GM23338 (cell line): ENCODE data around the gene RGL1. TPM values are rescaled to one million over a fixed set of nuclear protein-coding genes. Genes with fewer than 3 reads are reported as not detected.
"Not testable (repeated sequence)": the region's sequence is repeated elsewhere in the genome, so short reads cannot be mapped to it uniquely, and the experiment has no call there.

ENCODE experiments used
- ATAC-seq: fragments of 200-7000 bp; cut with Tn5 transposase; 3 replicates; pipeline ENCODE4 v1.9.1; 2020
- DNase-seq: peaks from one replicate; pipeline ENCODE4 v3.0.0-alpha.2; 2015; ENCODE audit warnings: low spot score
- H2AFZ ChIP-seq: fragments of 200-600 bp; sonication (generic); 2 replicates; pipeline ENCODE4 v1.8.0; 2016; ENCODE audit warnings: antibody characterized with exemption, mild to moderate bottlenecking, moderate library complexity
- H3F3A ChIP-seq: fragments of 200-600 bp; sonication (generic); replicated peaks from 2 replicates; pipeline ENCODE4 v1.8.0; 2017; ENCODE audit warnings: antibody characterized with exemption, mixed run types, low read depth
- H3K27ac ChIP-seq: fragments of 200-600 bp; sonication (generic); 2 replicates; pipeline ENCODE4 v1.6.1; 2016; ENCODE audit warnings: low read depth
- H3K27me3 ChIP-seq: fragments of 200-600 bp; sonication (generic); 2 replicates; pipeline ENCODE4 v1.8.0; 2016; ENCODE audit warnings: mild to moderate bottlenecking, mixed run types, moderate library complexity; ENCODE audit not compliant: insufficient read depth
- H3K36me3 ChIP-seq: fragments of 200-600 bp; sonication (generic); 2 replicates; pipeline ENCODE4 v1.8.0; 2016; ENCODE audit warnings: mild to moderate bottlenecking; ENCODE audit not compliant: insufficient read depth
- H3K4me1 ChIP-seq: fragments of 200-600 bp; sonication (generic); 2 replicates; pipeline ENCODE4 v1.8.0; 2016; ENCODE audit warnings: mild to moderate bottlenecking, moderate library complexity; ENCODE audit not compliant: insufficient read depth
- H3K4me2 ChIP-seq: fragments of 200-600 bp; sonication (generic); 2 replicates; pipeline ENCODE4 v1.7.1; 2017; ENCODE audit warnings: mixed run types
- H3K4me3 ChIP-seq: fragments of 200-600 bp; sonication (generic); 2 replicates; pipeline ENCODE4 v1.6.1; 2016; ENCODE audit warnings: mixed run types
- H3K79me2 ChIP-seq: fragments of 200-600 bp; sonication (generic); replicated peaks from 2 replicates; pipeline ENCODE4 v1.8.0; 2017; ENCODE audit warnings: mild to moderate bottlenecking; ENCODE audit not compliant: insufficient read depth
- H3K9me2 ChIP-seq: fragments of 200-600 bp; sonication (generic); 2 replicates; pipeline ENCODE4 v1.8.0; 2017; ENCODE audit not compliant: insufficient read depth
- H4K20me1 ChIP-seq: fragments of 200-600 bp; sonication (generic); replicated peaks from 2 replicates; pipeline ENCODE4 v1.8.0; 2017; ENCODE audit warnings: mild to moderate bottlenecking; ENCODE audit not compliant: insufficient read depth
- H3K27ac Mint-ChIP-seq: 2 replicates; pipeline ENCODE4 v1.8.0; 2020; ENCODE audit warnings: inconsistent platforms, mild to moderate bottlenecking, moderate library complexity, mixed read lengths
- H3K27me3 Mint-ChIP-seq: 3 replicates; pipeline ENCODE4 v1.8.0; 2022; ENCODE audit warnings: low read depth, mild to moderate bottlenecking, moderate library complexity, mixed read lengths, inconsistent platforms; ENCODE audit not compliant: insufficient read depth, poor library complexity
- H3K36me3 Mint-ChIP-seq: 3 replicates; pipeline ENCODE4 v1.8.0; 2021; ENCODE audit warnings: low read depth, mild to moderate bottlenecking, inconsistent platforms, moderate library complexity, mixed read lengths
- H3K4me1 Mint-ChIP-seq: 3 replicates; pipeline ENCODE4 v1.8.0; 2020; ENCODE audit warnings: mild to moderate bottlenecking, inconsistent platforms, mixed read lengths
- H3K4me3 Mint-ChIP-seq: 3 replicates; pipeline ENCODE4 v1.8.0; 2021; ENCODE audit warnings: moderate library complexity, mild to moderate bottlenecking, inconsistent platforms, mixed read lengths
- H3K9me3 Mint-ChIP-seq: 3 replicates; pipeline ENCODE4 v1.8.0; 2020; ENCODE audit warnings: moderate library complexity, mild to moderate bottlenecking, inconsistent platforms, mixed read lengths
- CREB1 ChIP-seq: fragments of 250-450 bp; sonication (Bioruptor Pico); IDR thresholded peaks from 2 replicates; pipeline ENCODE4 v1.5.0; 2020; ENCODE audit warnings: low read depth, mild to moderate bottlenecking, moderate library complexity
- CTCF ChIP-seq, 2 experiments: fragments of 200-600 bp in 1 of 2; sonication (generic) in 1 of 2; conservative IDR thresholded peaks; 2 replicates each; pipeline versions ENCODE4 v1.5.1 to v1.6.1; 2016 to 2017; ENCODE audit warnings: antibody characterized with exemption in 2 of 2, low read depth in 2 of 2, mild to moderate bottlenecking in 2 of 2, moderate library complexity in 1 of 2
- EZH2 ChIP-seq: fragments of 200-600 bp; sonication (generic); IDR thresholded peaks from one replicate; pipeline ENCODE4 v1.8.0; 2017; ENCODE audit warnings: antibody characterized with exemption, mild to moderate bottlenecking, low read depth; ENCODE audit not compliant: unreplicated experiment
- JUNB ChIP-seq: IDR thresholded peaks from one replicate; pipeline ENCODE4 v1.6.1; 2016; ENCODE audit warnings: antibody characterized with exemption; ENCODE audit not compliant: unreplicated experiment
- NANOG ChIP-seq: IDR thresholded peaks from 2 replicates; pipeline ENCODE4 v1.6.1; 2016; ENCODE audit warnings: antibody characterized with exemption, borderline replicate concordance
- POLR2AphosphoS5 ChIP-seq: IDR thresholded peaks from 2 replicates; pipeline ENCODE4 v1.6.1; 2016; ENCODE audit warnings: antibody characterized with exemption, low read depth
- REST ChIP-seq: IDR thresholded peaks from one replicate; pipeline ENCODE4 v1.6.1; 2018; ENCODE audit warnings: antibody characterized with exemption; ENCODE audit not compliant: unreplicated experiment
- ZNF331 ChIP-seq: fragments of 250-450 bp; sonication (Bioruptor Pico); IDR thresholded peaks from 2 replicates; pipeline ENCODE4 v1.5.0; 2020; ENCODE audit warnings: low read depth, mild to moderate bottlenecking, moderate library complexity
- ZNF462 ChIP-seq: fragments of 250-450 bp; sonication (Bioruptor Pico); IDR thresholded peaks from 2 replicates; pipeline ENCODE4 v1.5.0; 2020; ENCODE audit warnings: mild to moderate bottlenecking, moderate library complexity
- polyA plus RNA-seq: library from polyadenylated mRNA; unstranded; fragments of >200 nt; fragmentation: Nextera tagmentation; extraction: Ambion mirVana; gene quantifications from 2 replicates; pipeline ENCODE4 v1.2.1, GENCODE V29; 2016
- total RNA-seq: library from RNA; depleted of rRNA; stranded (reverse); fragments of >200 nt; shearing (Covaris generic); gene quantifications from 2 replicates; pipeline ENCODE4 v1.2.3, GENCODE V29; 2014
- TF ChIP-seq, protein P1 (sequence below): IDR thresholded peaks from 2 replicates; pipeline ENCODE4 v1.6.1; 2016; ENCODE audit warnings: antibody characterized with exemption

The RGL1 gene
- total and polyA plus RNA-seq, 2 experiments from 2014 or later, result 0.91 to 2.6 TPM

- H2AFZ ChIP-seq, H3K27me3 Mint-ChIP-seq, H3K4me2 ChIP-seq, H3K4me3 ChIP-seq, H4K20me1 ChIP-seq, H3K27ac ChIP-seq, DNase-seq, H3K9me3 Mint-ChIP-seq, H3F3A ChIP-seq, H3K4me1 ChIP-seq, H3K27me3 ChIP-seq, H3K36me3 Mint-ChIP-seq, H3K79me2 ChIP-seq, ATAC-seq, H3K9me2 ChIP-seq, H3K27ac Mint-ChIP-seq, H3K36me3 ChIP-seq, H3K4me3 Mint-ChIP-seq: not testable (repeated sequence)
- peaks cover 10% of the 10 kb centered on the region for H3K4me1 Mint-ChIP-seq
Observed at GRCh38 chr1:183785921-183786320, 19.0 kb upstream of the RGL1 start.

GRCh38 chr1:183787704-183788103 is 17.2 kb upstream of the RGL1 start:
- H3K79me2 ChIP-seq, result no peaks in the 10 kb centered on the region
- no peaks in the 10 kb centered on the region; the same call in 2 of the 3 replicates for H3K9me3 Mint-ChIP-seq
- H3K27ac ChIP-seq, result no peak overlapping the region
- H3K4me3 Mint-ChIP-seq, result no peak overlapping the region
- H3F3A ChIP-seq, result no peaks in the 10 kb centered on the region
- no peak overlapping the region for H3K4me3 ChIP-seq
- no peak overlapping the region for H3K4me2 ChIP-seq
- H3K36me3 Mint-ChIP-seq, result no peaks in the 10 kb centered on the region
- 0 out of 2 replicates have a peak, but pooled peaks cover 4% of the 10 kb centered on the region for H3K9me2 ChIP-seq
- no peaks in the 10 kb centered on the region for H3K27me3 Mint-ChIP-seq
- H3K27me3 ChIP-seq, result no peaks in the 10 kb centered on the region
- peak overlapping the region; percentile 69 for H2AFZ ChIP-seq
- H4K20me1 ChIP-seq, result no peaks in the 10 kb centered on the region
- H3K36me3 ChIP-seq, result no peaks in the 10 kb centered on the region
- ATAC-seq (peak; percentile 65), DNase-seq (no peak)
- no peak overlapping the region for H3K27ac Mint-ChIP-seq
- peaks cover 9% of the 10 kb centered on the region for H3K4me1 ChIP-seq
- H3K4me1 Mint-ChIP-seq, result peaks cover 10% of the 10 kb centered on the region
- TF ChIP-seq CREB1 (CRISPR knock-in tag) (no peak), POLR2AphosphoS5 (no peak), JUNB (no peak), ZNF331 (CRISPR knock-in tag) (no peak), CTCF (conservative IDR thresholded peaks at IDR 0.05; ENCODE audit: low read depth in 2 of 2) (no peak), REST (no peak), NANOG (no peak), ZNF462 (CRISPR knock-in tag) (no peak), EZH2 (no peak)
- TF ChIP-seq, protein P1, sequence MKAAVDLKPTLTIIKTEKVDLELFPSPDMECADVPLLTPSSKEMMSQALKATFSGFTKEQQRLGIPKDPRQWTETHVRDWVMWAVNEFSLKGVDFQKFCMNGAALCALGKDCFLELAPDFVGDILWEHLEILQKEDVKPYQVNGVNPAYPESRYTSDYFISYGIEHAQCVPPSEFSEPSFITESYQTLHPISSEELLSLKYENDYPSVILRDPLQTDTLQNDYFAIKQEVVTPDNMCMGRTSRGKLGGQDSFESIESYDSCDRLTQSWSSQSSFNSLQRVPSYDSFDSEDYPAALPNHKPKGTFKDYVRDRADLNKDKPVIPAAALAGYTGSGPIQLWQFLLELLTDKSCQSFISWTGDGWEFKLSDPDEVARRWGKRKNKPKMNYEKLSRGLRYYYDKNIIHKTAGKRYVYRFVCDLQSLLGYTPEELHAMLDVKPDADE, result no peak
